GM21717 (cell line): ENCODE results near the gene MAFB.

Experiments
- ATAC-seq: cut with Tn5 transposase; IDR thresholded peaks from one replicate; pipeline ENCODE4 v1.9.1; 2021; ENCODE audit warnings: mild to moderate bottlenecking, moderate library complexity; ENCODE audit not compliant: unreplicated experiment

The MAFB gene

DNA sequence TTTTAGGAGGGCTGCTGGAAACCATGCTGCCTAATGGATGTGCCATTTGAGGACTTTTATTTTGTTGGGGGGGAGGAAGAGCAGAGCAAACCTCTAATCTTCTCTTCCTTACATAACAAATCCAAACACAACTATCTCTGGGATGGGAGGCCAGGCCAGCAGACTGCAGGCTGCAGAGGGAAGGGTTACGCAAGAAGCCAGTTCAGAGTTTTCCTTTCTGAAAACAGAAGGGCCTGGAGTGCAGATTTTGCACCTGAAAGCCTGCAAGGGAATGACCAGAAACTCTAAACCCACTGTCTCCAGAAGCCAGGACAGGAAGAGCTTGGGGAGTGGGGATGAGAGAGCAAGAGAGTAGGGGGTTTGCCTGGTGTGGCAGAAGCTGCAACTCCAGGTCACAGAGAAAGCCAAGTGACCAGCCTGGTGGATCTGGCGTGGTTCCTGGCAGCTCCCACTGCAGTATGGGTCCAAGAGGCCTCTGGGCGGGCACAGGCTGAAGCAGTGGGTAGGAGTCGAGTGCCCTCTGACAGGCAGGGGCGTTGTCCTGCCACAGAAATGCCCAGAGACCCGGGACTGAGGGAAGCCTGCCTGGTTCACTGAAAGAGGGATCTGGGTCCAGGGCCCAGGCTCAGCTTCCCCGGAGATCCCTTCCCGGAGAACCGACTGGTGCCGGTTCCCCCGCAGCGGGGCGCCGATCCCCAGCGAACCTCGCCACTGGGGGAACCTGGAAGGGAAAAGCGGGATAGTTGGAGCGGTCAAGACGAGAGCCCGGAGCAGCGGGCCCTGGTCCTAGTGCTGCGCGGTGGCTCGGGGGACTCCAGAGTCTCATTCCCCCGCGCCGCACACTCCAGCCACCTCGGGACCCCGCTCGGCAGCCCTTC lies 6.7 kb downstream of the MAFB start:
- ATAC-seq, result no peak

GRCh38 chr20:40681684-40682083 lies 7.4 kb downstream of the MAFB start:
- no peak for ATAC-seq

- no peak for ATAC-seq
Observed at GRCh38 chr20:40681165-40681564, 7.9 kb downstream of the MAFB start.

GRCh38 chr20:40680161-40680959 lies 8.7 kb downstream of the MAFB start:
- peak; percentile 91 for ATAC-seq

- ATAC-seq, result no peak
Observed at GRCh38 chr20:40679184-40679583, 9.9 kb downstream of the MAFB start.

GRCh38 chr20:40678286-40678875 lies 10.7 kb downstream of the MAFB start:
- ATAC-seq, result no peak

DNA sequence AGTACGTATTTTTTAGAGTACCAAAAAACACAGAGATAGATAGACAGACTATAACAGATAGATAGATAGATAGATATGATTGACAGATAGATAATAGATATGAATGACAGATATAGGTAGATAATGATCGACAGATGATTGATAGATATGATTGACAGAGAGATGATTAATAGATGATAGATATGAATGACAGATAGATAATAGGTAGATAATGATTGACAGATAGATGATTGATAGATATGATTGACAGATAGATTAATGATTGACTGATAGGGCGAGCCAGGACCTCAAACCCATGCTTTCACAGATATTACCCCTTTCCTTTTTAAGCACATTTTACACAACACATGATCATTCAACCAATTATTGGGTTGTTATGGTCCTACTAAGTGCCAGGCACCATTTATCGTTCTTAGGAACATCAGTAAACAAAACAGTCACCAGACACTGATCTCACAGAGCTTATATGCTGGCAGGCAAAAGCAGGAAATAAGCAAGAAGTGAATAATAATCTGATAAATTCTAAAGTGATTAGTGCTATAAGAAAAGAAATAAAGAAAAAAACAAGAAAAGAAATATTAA lies 11.6 kb downstream of the MAFB start:
- no peak for ATAC-seq

GRCh38 chr20:40676491-40677269 lies 12.4 kb downstream of the MAFB start:
- ATAC-seq, result no peak

- no peak for ATAC-seq
Observed at GRCh38 chr20:40675599-40676221, 13.3 kb downstream of the MAFB start.

GRCh38 chr20:40673442-40673841 lies 15.6 kb downstream of the MAFB start:
- no peak for ATAC-seq

DNA sequence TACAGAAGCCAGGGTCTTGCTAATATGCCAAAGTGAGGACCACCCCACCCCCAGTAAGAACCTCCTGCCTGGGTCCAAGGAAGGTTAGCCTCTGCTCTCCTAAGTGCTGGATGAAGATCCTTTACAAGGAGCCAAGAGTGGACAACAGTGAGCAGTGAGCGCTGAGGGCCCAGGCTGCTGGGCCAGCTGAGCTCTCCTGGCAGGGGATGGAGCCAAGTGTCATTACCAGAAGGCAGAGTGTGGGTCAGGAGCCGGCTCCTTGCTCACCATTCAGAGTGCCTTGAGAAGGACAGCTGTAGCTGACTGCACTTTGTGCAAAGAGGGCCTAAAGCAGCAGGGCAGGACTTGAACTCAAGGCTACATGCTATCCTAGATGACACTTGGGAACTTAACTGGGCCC lies 16.9 kb downstream of the MAFB start:
- no peak for ATAC-seq

- ATAC-seq, result no peak
Observed at GRCh38 chr20:40670253-40670652, 18.8 kb downstream of the MAFB start.

- ATAC-seq, result no peak
Observed at GRCh38 chr20:40669692-40670091, 19.3 kb downstream of the MAFB start.

DNA sequence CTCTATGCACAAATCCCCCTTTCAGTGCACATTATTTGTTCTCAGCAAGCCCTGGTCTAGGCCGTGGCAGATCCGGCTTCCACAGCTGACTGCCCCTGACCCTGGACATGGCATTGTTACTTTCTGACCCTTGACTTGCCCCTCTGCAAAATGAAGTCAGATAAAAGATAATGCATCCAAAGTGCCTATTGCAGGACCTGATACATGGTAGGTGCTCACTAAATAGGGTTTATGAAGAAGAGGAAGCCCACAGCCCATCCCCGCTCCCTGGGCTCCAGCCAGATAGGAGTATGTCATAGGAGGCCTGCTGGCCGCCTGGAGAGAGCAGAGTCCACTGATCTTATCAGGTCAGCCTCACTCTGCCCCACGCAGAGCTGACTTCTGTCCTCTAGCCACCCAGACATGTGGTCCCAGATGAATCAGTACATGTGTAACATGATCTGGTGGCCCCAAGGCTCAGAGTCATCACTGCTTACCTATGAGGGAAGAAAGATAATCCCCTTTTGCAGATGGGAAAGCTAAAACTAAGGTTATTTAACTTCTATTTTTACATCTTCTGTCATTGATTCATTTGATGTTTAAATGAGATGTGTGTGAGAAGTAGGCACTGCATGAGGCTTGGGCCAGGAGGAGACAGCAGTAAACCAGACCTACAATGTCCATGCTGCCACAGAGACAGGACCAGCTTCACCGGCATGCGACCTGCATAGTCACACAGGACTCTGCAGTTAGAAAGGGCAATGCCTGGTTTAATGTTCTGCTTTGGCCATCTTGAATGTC lies 20.4 kb downstream of the MAFB start:
- no peak for ATAC-seq

DNA sequence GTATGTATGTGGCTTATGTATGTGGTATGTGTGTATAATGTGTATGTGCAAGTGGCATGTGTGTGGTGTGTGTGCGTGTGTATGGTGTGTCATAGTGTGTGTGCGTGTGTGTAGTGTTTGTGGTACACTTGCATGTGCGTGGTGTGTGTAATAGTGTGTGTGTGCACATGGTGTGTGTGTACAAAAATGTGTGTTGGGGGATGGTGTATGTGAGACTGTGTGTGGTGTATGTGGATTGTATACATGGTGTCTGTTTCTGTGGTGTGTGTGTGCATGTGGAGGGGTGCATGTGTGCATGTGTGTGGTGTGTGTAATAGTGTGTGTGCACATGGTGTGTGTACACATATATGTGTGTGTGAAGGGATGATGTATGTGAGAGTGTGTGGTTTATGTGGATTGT lies 21.5 kb downstream of the MAFB start:
- no peak for ATAC-seq

DNA sequence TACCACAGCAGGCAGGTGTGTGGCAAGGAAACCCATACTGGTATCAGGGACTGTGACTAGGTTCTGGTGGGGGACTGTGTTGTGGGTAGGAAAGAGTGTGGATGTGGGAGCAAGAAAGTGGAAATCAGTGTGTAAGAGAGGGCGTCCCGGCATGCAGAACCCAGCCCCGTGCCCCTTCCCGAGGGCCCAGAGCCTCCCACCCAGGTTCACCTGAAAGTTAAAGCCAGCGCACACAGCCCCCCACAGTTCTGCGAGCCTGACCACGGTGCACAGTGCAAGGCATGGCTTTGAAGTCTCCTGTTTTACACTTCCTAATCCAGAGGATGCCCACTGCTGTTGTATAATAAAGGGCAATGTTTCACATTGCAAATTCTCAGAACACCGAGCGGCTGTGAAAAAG lies 22.7 kb downstream of the MAFB start:
- ATAC-seq, result no peak

- ATAC-seq, result no peak
Observed at GRCh38 chr20:40664891-40665290, 24.1 kb downstream of the MAFB start.

GRCh38 chr20:40663991-40664880 lies 24.8 kb downstream of the MAFB start:
- no peak for ATAC-seq
